Endometrium (tissue), 2 donors: ENCODE data around the gene DSC3.
A peak's percentile ranks its signal among the peaks of the same experiment; 100 is the strongest.

Source experiments
- FAIRE-seq: peaks from 2 replicates; lab custom pipeline; 2012; peaks lifted over from hg19 to GRCh38; lab: Jason Lieb, UNC
- donor health status: control.
- donor health status: control.

DSC3 gene

DNA sequence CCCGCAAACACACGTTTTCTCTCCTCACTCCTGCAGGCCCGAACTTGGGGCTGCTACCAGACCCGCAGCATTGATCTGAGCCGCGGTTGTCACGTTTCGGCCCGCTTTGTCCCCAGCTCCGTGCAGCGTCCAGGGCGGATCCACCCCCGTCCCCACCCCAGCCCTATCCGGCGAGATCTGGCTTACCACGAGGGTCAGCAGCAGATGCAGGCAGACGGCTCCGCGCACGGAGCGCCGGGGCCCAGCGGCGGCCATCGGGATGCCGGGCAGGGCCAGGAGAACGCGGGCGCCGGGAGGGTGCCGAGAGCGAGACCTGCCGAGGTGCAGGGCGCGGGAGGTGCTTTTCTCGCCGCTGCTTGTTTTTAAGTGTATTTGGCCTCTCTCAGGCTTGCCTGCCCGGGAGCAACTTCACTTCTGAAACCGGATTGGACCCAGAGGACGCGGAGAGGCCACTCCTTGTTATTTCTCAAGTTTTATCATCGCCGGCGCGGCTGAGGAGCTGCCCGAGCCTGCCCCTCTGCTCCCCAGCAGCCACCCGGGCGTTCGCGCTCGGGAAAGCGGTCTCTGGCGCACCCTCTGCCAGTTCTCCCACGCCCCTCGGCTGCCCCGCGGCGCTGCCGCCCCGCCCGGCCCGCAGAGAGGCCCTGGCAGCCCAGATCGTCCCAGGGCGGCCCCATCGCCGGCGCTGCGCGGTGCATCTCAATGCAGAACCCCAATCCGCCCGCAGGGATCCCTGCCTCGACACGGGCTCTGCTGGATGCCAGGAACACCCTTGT lies at the start of gene DSC3:
Gene DSC3 (minus strand): TSS at position 337 of the 776 bp plus-strand sequence. CDS start 82 bp downstream, at position 255.
- no peak for FAIRE-seq

GRCh38 chr18:31091350-31091749 lies 48.8 kb upstream of the DSC3 start:
- FAIRE-seq: no peak

- no peak for FAIRE-seq
These were observed 46.0 kb upstream of the DSC3 start for GRCh38 chr18:31088532-31088931.

DNA sequence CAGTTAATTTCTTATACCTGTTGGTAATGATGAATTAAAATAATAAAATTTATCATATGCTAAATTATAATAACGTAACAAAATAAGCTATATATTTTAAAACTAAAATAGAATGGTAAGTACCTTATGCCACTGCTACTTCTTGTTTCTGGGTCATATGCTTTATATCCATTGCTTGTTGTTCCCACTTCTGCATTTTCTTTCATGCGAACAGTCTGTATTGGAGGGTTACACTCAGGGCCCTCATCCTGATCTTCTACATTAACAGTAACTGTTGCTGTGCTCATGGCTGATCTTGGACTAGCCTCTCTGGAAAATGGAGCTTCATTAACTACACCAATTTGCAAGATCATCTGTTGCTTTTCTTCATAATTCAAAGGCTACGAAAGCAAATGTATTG lies 37.4 kb upstream of the DSC3 start:
- FAIRE-seq: no peak

DNA sequence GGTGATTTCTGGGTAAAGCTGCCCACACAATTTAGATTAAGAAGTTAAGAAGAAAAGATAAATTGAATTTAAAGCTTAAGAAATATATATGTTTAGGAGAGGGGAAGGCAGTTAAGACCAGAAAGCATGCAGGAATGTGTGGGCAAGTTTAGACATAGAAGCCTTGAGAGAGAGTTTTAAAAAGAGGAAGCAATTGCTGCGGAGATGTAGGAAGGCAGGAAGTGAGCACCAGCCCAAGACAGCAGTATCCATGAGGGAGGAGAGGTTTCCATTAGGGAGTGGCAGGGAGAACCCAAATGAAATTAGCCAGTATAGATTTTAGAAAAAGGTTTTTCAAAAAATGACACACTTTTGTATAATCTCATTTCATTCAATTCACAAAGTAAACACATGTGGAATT lies 35.3 kb upstream of the DSC3 start:
- FAIRE-seq: no peak

DNA sequence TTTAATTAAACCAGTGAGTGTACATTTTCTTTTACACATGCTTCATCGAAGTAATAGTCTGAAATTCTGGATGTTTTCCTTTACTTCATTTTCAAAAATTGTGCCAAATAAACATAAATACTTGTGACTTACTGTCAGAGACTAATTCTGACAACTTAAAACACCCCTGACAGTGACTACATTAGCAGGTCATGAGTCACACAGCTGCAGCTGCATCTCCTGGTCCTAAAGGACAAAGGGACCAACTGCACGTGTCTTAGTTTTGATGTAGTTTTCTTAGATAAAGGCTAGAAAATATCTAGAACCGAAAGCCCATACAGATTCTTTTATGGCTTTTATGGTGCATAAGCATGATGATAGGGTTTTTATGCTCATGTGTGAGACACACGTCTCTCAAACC lies 29.6 kb upstream of the DSC3 start:
- no peak for FAIRE-seq

- FAIRE-seq: no peak
These were observed 27.7 kb upstream of the DSC3 start for GRCh38 chr18:31070206-31070605.

GRCh38 chr18:31066266-31066665 lies 23.7 kb upstream of the DSC3 start:
- FAIRE-seq: no peak

GRCh38 chr18:31065036-31065773 lies 22.7 kb upstream of the DSC3 start:
- FAIRE-seq: no peak

- no peak for FAIRE-seq
These were observed 21.6 kb upstream of the DSC3 start for GRCh38 chr18:31064130-31064529.

DNA sequence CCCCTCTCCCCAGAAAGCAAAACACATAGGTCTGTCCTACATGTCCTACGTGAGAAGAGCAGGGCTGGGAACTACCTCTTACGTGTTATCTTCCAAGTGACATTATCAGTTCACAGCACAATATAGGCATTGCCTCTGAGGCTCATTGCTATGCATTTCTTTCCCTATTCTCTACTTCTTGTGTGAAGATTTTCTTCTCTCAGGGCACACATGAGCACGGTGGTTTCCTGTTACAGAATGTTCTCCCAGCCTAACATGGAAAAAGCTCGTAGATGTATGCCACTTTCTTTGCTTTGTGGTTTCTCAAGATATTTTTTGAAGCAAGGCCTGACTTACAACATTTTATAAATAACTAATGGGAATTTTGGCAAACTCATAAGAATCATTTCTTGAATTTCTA lies 19.4 kb upstream of the DSC3 start:
- no peak for FAIRE-seq

GRCh38 chr18:31058897-31059296 lies 16.4 kb upstream of the DSC3 start:
- FAIRE-seq: no peak

GRCh38 chr18:31057917-31058316 lies 15.4 kb upstream of the DSC3 start:
- no peak for FAIRE-seq

- no peak for FAIRE-seq
These were observed 14.5 kb upstream of the DSC3 start for GRCh38 chr18:31057051-31057450.

DNA sequence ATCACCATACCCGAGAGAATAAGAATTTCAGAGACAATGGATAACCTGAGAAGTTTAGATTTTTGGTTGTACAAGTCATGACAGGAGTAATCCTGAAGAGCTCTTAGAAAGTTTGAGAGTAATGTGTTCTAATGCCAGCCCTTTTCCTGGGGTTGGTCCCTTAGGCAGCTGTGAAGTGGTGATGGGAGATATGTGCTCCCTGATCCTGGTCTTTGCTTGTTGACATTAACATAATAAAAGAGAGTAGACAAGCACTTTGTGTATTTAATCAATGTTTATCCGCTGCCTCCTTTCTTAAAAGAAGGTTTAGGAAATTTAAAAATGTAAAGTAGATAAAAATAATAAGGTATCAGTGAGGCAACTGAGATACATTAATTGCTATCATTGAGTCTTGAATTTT lies 13.8 kb upstream of the DSC3 start:
- FAIRE-seq: no peak

DNA sequence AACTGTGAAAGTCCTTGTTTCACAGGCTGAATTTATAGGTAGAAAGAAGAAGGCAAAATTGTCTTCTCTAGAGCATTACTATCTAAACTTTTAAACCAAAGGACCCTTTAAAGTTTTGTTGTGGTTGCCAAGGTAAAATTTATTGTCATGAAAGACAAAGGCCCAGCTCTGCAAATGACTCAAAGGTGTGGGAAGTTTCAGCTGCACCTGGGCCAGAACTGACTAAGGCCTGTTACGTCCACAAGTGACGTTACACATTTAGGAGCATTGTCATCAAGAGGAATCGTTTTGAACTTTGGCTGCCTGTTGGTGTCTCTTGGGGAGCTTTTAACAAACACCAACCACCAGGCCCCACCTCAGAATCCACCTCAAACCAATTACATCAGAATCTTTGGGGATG lies 8.1 kb upstream of the DSC3 start:
- FAIRE-seq: no peak

DNA sequence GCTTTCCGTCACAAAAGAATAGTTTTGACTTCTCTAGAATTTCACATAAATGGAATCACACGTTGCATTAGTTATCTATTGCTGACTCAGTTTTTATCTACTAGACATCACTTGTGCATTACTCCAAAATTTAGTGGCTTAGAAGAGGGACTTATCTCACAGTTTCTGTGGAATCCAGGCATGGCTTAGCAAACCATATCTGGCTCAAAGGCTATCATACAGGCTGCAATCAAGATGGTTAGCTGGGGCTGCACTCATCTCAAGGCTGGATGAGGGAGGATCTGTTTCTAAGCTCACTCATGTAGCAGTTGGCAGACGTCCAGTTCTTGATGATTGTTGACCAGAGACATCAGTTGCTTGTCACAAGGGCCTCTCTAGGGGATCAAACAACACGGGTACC lies 6.6 kb upstream of the DSC3 start:
- no peak for FAIRE-seq

DNA sequence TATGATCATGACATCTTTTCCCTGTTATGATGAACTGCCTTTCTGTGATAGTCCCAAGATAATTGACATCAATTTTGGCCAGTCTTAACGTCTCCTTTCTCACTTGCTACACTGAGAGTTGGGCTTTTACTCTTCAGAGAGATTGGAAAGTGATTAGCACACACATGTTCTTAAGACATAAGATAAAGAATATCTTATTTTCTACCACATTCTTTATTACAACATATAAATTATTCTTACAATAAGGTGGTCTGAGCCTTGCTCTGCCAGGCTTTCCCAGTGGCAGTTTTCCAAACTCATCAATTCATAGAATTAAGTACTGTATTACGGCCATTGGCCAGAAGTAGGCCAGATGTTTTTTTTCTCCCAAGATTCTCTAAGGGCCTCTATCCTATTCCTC lies 5.7 kb upstream of the DSC3 start:
- FAIRE-seq: no peak

DNA sequence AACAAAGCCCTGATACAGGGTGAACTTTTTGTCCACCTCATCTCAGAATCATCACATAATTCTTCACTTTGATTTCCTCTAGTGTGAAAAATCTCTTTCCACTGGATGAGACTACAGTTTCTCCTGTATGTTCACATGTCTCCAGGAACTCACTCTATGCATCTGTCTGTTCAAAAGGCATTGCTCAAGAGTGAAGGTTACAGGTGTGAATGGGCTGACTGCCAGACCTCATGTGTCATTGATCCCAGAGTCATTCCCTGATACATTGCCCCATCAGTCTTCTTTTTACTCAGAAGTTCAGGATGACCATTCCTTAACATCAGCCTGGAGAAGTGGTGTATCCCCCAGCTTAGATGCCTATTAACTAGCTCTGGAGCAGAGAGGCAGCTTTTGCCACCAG lies 4.4 kb upstream of the DSC3 start:
- no peak for FAIRE-seq

GRCh38 chr18:31045599-31045998 lies 3.1 kb upstream of the DSC3 start:
- FAIRE-seq: no peak

- FAIRE-seq: peak; percentile 41
These were observed 2.4 kb upstream of the DSC3 start for GRCh38 chr18:31044926-31045325.

GRCh38 chr18:31043709-31044108 lies 1.2 kb upstream of the DSC3 start:
- no peak for FAIRE-seq

- FAIRE-seq: no peak
These were observed 497 bp downstream of the DSC3 start for GRCh38 chr18:31042084-31042405.
